Kidney tubule cell (primary cell): ENCODE data around the gene SLC24A3.

Experiments
- DNase-seq: peaks from one replicate; pipeline ENCODE4 v3.0.0-alpha.2; 2018; ENCODE audit warnings: low spot score

Gene SLC24A3

GRCh38 chr20:19598117-19598850 is 385.8 kb downstream of the SLC24A3 start:
- no peak for DNase-seq

GRCh38 chr20:19599200-19599599 is 386.8 kb downstream of the SLC24A3 start:
- DNase-seq, result no peak

- no peak for DNase-seq
These were observed 387.6 kb downstream of the SLC24A3 start for GRCh38 chr20:19600042-19600441.

- DNase-seq, result no peak
These were observed 388.8 kb downstream of the SLC24A3 start for GRCh38 chr20:19601126-19601810.

- no peak for DNase-seq
These were observed 390.4 kb downstream of the SLC24A3 start for GRCh38 chr20:19602675-19603375.

GRCh38 chr20:19603376-19603750 is 390.9 kb downstream of the SLC24A3 start:
- no peak for DNase-seq

GRCh38 chr20:19605786-19606485 is 393.5 kb downstream of the SLC24A3 start:
- DNase-seq, result no peak

- DNase-seq, result peak; percentile 80
These were observed 397.3 kb downstream of the SLC24A3 start for GRCh38 chr20:19609642-19610223.

GRCh38 chr20:19615629-19616028 is 403.2 kb downstream of the SLC24A3 start:
- no peak for DNase-seq

GRCh38 chr20:19616081-19616480 is 403.6 kb downstream of the SLC24A3 start:
- no peak for DNase-seq

- no peak for DNase-seq
These were observed 404.2 kb downstream of the SLC24A3 start for GRCh38 chr20:19616620-19617019.

- DNase-seq, result no peak
These were observed 404.8 kb downstream of the SLC24A3 start for GRCh38 chr20:19617256-19617655.

- no peak for DNase-seq
These were observed 406.3 kb downstream of the SLC24A3 start for GRCh38 chr20:19618711-19619110.

GRCh38 chr20:19619904-19620430 is 407.5 kb downstream of the SLC24A3 start:
- DNase-seq, result no peak

- DNase-seq, result no peak
These were observed 408.0 kb downstream of the SLC24A3 start for GRCh38 chr20:19620446-19620845.

- DNase-seq, result peak; percentile 84
These were observed 408.6 kb downstream of the SLC24A3 start for GRCh38 chr20:19621072-19621471.

- no peak for DNase-seq
These were observed 412.0 kb downstream of the SLC24A3 start for GRCh38 chr20:19624221-19624965.

- no peak for DNase-seq
These were observed 413.0 kb downstream of the SLC24A3 start for GRCh38 chr20:19625426-19625825.

GRCh38 chr20:19626896-19627295 is 414.5 kb downstream of the SLC24A3 start:
- DNase-seq, result no peak

- DNase-seq, result peak; percentile 76
These were observed 416.2 kb downstream of the SLC24A3 start for GRCh38 chr20:19628570-19629134.

GRCh38 chr20:19631410-19631809 is 419.0 kb downstream of the SLC24A3 start:
- DNase-seq, result no peak
